NCI-H1930 (cell line): Measurements from ENCODE around the gene BAG3.
A peak's percentile ranks its signal among the peaks of the same experiment; 100 is the strongest.
"Not testable (repeated sequence)": the region's sequence is repeated elsewhere in the genome, so short reads cannot be mapped to it uniquely, and the experiment has no call there.

ENCODE experiments used
- DNase-seq, 2 experiments: peaks; one replicate each; lab custom pipeline; 2025; lab: John Stamatoyannopoulos, UW

The BAG3 gene

DNA sequence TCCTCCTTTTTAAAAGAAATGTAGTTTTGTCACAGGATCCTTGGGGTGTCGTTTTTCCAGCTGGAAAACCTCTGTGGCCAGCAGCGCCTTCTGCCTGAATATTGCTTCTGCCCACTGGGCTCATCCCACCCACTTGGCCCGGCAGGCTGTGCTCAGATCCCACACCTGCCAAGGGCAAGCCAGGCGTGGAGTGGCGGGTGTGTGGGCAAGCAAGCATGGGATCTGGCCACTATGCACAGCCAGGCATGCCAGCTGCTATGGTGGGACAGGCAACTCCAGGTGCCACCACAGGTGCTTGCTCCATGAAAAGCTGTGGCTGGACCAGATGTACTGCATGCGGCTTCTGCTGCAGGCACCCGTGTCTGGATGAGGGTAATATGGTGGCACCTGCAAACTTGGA lies 43.4 kb downstream of the BAG3 start:
- DNase-seq = no peak

DNA sequence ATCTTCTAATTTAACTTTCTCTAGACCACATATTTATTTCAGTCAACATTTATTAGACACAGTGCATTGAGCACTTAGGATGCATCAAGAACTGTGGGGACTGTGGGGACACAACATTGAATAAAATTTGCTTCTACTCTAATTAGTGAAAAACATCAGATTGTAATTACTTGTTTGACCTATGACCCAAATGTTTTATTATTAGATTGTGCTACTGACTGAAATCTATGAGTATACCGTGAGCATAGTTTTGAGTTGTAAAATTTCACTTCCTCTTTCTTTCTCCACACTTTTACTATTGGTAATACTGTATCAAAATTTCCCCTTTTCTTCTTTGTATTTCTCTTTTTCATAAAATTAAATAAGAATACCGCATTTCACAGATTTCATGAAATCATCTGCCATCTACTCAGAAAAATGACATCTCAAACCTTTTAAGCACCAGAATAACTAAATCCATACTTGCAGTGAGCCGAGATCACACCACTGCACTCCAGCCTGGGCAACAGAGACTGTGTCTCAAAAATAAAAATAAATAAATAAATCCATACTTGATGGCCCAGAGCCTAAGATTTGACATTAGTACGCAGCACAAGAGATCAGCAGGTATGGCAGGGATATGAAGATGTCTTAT lies 49.3 kb downstream of the BAG3 start:
- DNase-seq = no peak

DNA sequence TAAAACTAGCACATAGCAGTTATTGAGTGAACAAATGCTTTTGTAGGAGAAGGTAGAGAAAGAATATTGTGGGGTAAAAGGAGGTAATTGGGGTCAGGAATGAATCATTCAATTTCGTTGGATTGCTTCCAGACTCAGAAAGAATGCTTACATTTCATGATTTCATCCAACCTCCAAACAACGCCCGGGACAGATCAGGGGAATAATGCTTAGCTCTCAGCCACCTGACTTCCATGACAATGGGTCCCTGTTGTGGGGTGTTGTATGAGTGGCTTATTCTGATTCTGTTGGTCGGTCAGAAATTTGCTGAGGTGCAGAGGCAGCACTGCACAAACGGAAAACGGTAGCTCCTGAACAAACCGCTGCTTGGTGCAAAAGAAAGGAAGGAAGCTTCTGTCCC lies 50.7 kb downstream of the BAG3 start:
- no peak for DNase-seq

DNA sequence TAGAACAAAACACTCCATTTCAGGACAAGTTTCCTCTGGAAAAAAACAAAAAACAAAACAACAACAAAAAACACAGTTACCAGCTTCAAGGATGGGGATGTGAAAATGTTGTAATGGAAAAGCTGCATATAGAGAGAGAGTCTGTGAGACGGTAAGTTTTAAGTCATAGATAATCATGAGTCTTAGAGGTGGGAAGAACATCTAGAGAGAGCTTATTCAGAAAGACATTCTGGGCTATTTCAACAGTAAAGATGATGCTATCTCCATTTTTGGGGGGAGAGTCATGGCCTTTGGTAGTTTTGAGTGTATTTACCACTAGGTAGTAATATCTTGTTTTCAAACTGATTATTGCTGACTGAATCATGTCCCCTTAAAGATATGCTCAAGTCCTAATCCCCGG lies 51.4 kb downstream of the BAG3 start:
- DNase-seq = no peak

DNA sequence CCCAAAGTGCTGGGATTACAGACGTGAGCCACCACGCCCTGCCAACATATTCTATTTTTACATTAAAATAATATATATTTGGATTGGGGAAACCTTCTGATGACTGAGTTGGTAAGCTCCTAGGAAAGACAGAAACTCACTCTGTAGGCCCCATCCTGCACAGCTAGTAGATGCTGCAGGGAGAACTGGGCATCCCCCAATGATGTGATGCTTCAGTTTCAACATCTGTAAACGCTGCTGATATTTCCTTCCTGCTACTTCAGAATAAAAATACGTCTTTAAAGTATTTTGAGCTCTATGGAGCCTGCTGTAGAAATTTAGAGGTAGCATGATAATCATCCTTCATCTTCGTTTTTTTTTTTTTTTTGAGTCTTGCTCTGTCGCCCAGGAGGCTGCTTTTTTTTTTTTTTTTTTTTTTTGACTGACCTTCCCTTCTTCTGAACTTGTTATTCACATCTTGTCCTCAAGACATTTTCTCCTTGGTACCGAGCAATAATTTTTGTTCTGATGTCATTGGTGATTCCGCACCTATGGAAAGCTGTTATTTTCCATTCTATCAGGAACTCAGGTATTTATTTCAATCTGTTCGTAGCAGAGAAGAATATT lies 52.8 kb downstream of the BAG3 start:
- no peak for DNase-seq

- DNase-seq = no peak
These were observed 54.3 kb downstream of the BAG3 start for GRCh38 chr10:119705434-119705831.

DNA sequence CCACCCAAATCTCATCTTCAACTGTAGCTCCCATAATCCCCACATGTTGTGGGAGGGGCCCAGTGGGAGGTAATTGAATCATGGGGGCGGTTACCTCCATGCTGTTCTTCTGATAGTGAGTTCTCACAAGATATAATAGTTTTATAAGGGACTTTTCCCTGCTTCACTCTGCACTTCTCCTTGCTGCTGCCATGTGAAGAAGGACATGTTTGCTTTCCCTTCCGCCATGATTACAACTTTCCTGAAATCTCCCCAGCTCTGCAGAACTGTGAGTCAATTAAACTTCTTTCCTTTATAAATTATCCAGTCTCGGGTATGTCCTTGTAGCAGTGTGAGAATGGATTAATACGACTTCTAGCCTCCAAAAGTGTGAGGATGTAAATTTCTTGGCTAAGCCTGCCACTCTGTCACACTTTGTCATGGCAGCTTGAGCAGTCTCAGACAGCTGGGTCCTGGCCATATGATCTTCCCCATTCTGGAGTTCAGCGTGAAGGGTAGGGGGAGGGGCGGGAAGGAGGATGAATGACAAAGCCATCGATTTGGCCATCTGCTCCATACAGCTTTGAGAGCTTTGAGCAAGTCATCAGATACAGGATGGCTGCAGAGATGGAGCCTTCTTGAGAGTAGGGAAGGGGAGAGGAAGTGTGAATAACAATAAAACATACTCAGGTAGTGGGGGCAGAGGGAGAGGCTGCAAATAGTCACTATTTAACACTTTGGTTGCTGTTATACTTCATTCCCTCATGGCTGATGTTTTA lies 55.5 kb downstream of the BAG3 start:
- DNase-seq = no peak

GRCh38 chr10:119707331-119707730 lies 56.2 kb downstream of the BAG3 start:
- not testable (repeated sequence) for DNase-seq

- not testable (repeated sequence) for DNase-seq
These were observed 59.8 kb downstream of the BAG3 start for GRCh38 chr10:119710935-119711334.

DNA sequence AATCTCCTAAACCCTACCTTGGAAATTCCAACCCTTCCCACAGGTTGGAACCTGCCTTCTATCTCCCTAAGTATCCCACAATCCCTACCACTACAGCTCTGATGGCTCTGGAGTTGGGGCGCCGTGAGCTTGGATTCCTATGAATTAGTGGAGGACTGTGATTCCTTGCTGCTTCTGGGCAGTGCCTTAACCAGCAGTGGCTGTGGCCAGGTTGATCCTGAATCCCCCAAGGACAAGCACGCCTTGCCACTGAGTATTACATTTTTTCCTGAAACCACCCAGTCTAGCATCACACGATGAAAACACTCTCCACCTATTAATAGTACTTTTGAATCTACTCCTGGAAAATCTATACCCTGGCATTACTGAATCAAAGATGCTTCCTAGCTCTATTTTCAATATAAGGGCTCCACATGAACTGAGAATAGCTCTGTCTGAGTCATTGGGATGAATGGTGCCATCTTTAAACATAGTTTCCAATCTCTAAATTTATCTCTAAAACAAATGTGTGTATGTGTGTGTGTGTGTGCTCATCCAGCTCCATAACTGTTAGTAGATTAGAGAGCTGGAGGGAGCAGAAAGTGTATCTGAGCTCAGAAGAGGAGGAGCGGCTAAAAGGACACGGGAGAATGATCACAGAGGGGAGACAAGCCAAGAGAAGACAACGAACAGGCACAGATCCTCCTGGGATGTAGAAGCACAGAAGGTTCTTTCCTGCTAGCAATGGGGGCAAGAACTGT lies 62.7 kb downstream of the BAG3 start:
- no peak for DNase-seq

DNA sequence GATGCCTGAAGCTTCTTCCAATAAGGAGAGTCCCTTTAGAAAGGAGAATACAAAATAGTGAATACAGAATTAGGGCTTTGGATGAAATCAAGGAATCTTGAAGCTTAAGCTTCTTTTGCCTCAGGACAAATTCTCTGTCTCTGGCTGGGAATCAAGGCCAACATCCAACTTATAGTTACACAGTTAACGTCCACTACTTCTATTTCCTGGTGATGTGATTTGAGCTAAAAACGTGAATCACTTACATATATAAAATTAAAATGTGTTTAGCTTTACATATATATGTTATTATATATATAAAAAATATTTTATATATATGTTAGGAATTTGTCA lies 63.3 kb downstream of the BAG3 start:
- no peak for DNase-seq

- DNase-seq = no peak
These were observed 64.7 kb downstream of the BAG3 start for GRCh38 chr10:119715628-119716505.

DNA sequence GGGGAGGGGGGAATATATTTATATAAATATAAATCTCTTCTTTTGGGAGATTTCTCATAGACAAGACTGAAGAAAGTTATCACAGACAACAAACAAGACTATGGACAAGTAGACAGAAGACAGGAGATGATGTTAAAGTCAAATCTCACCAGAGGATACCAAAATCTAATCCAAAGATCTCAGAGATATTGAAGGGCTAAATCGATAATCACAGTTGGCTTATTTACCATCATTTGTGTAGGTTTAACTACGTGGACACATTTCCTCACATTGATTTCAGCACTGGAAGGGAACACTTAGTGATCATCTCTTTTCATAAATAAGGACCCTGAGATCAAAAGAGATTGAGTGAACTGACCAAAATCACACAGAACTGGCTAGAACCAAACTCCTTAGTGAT lies 72.0 kb downstream of the BAG3 start:
- DNase-seq = no peak

DNA sequence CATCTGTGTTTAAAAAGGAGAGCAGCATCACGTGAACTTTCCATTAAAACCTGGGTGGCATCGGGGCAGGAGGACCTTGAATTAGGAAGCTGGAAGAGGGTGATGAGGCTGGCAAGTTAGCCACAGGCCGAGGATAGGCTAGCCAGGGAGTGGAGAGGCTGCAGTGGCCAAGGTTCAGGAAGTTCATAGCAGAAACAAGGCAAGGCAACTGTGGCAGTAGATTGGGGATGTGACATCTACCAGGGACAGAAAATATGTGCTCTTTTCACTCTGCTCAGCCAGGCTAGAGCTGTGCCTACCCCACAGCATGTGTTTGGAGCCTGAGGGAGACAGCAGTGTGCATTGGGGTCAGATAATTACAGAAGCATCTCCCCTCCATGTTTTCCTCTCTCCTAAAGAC lies 72.4 kb downstream of the BAG3 start:
- DNase-seq = no peak

- DNase-seq = no peak
These were observed 73.7 kb downstream of the BAG3 start for GRCh38 chr10:119724593-119725516.

GRCh38 chr10:119725517-119725827 lies 74.3 kb downstream of the BAG3 start:
- DNase-seq = no peak

- peak; percentile 88 for DNase-seq
These were observed 74.9 kb downstream of the BAG3 start, which contains the start of gene INPP5F for GRCh38 chr10:119725828-119726675. Gene INPP5F (plus strand): TSS chr10:119726050. CDS start chr10:119726263, 213 bp downstream.

GRCh38 chr10:119726676-119727261 lies 75.6 kb downstream of the BAG3 start:
- no peak for DNase-seq
